Upper lobe of right lung (tissue), 1 donor: Measurements from ENCODE around the gene HIPK2. TPM values are rescaled to one million over a fixed set of nuclear protein-coding genes. Genes with fewer than 3 reads are reported as not detected.

Source experiments
- ATAC-seq: fragments of 200-7000 bp; cut with Tn5 transposase; one replicate; pipeline ENCODE4 v1.9.1; 2020; ENCODE audit warnings: mild to moderate bottlenecking, moderate library complexity
- DNase-seq: peaks from one replicate; pipeline ENCODE4 v3.0.0-alpha.2; 2020
- H3K27ac ChIP-seq: fragments of 200-600 bp; one replicate; pipeline ENCODE4 v1.8.0; 2022
- H3K27me3 ChIP-seq: fragments of 200-600 bp; one replicate; pipeline ENCODE4 v1.8.0; 2022; ENCODE audit warnings: mild to moderate bottlenecking
- H3K36me3 ChIP-seq: fragments of 200-600 bp; one replicate; pipeline ENCODE4 v1.8.0; 2022
- H3K4me1 ChIP-seq: fragments of 200-600 bp; one replicate; pipeline ENCODE4 v1.8.0; 2022
- H3K4me3 ChIP-seq: fragments of 200-600 bp; one replicate; pipeline ENCODE4 v1.8.0; 2022; ENCODE audit warnings: mild to moderate bottlenecking
- H3K9me3 ChIP-seq: fragments of 200-600 bp; one replicate; pipeline ENCODE4 v1.8.0; 2022
- intact Hi-C: fragments of 100-400 bp; cut with DNase I; formaldehyde crosslinking; loops from one replicate; pipeline ENCODE4 v1.11.0; 2022
- total RNA-seq: library from RNA; stranded (reverse); fragmentation: NEBNext Ultra II Directional; extraction: Animal tissue kit (Norgen Biotek cat#: 25700); gene quantifications from one replicate; pipeline ENCODE4 v1.2.1, GENCODE V29; 2021
- TF ChIP-seq, protein P1 (sequence below): fragments of 200-600 bp; IDR thresholded peaks from one replicate; pipeline ENCODE4 v1.8.0; 2022; ENCODE audit warnings: antibody characterized with exemption
- donor health status: DM: no; HTN: yes; CAD: no; lungs with severe emphysema.

Gene HIPK2
- total RNA-seq, 1 donor from 2014 or later = 64.3 TPM

DNA sequence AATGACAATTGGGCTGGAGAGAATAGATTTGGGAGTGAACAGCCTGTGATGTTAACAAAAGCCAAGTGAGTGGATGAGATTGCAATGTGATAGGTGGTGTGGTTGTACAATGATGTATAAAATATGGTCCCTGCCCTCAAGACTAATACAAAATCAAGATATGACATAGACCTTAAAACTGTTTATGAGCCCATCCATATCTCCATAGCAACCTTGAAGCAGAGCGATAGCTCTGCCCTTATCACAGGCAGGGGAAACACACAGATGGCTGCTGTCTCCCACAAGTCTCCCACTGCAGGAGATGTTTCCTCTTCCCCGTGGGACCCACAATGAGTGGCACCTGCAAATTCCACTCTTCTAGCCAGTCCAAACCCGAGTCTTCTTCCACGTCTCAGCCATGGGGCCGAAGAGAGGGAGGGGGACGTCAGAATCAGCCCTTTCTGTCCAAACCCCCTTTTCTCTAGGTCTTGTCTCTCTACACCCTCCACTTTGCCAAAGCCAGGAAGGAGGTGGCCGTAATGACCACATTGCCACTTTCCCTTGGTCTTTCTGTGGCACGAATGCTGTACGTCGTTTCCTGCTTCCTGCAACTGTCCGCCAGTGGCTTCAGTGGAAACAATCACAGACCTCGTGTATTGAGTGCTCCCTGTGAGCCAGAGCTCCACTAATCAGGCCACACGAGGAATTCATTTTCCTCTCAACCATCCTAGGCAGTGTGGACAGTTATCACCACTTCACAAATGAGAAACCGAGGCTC lies 43.7 kb upstream of the HIPK2 start:
- Histone ChIP-seq H3K4me1 (no peaks in the 10 kb centered on the region), H3K9me3 (no peaks in the 10 kb centered on the region), H3K4me3 (no peak overlapping the region), H3K27ac (peak overlapping the region; percentile 24), H3K36me3 (no peaks in the 10 kb centered on the region), H3K27me3 (no peaks in the 10 kb centered on the region)
- TF ChIP-seq, protein P1, sequence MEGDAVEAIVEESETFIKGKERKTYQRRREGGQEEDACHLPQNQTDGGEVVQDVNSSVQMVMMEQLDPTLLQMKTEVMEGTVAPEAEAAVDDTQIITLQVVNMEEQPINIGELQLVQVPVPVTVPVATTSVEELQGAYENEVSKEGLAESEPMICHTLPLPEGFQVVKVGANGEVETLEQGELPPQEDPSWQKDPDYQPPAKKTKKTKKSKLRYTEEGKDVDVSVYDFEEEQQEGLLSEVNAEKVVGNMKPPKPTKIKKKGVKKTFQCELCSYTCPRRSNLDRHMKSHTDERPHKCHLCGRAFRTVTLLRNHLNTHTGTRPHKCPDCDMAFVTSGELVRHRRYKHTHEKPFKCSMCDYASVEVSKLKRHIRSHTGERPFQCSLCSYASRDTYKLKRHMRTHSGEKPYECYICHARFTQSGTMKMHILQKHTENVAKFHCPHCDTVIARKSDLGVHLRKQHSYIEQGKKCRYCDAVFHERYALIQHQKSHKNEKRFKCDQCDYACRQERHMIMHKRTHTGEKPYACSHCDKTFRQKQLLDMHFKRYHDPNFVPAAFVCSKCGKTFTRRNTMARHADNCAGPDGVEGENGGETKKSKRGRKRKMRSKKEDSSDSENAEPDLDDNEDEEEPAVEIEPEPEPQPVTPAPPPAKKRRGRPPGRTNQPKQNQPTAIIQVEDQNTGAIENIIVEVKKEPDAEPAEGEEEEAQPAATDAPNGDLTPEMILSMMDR = no peak
- intact Hi-C loops = no loop called here
- no peak for DNase-seq
- ATAC-seq = no peak

DNA sequence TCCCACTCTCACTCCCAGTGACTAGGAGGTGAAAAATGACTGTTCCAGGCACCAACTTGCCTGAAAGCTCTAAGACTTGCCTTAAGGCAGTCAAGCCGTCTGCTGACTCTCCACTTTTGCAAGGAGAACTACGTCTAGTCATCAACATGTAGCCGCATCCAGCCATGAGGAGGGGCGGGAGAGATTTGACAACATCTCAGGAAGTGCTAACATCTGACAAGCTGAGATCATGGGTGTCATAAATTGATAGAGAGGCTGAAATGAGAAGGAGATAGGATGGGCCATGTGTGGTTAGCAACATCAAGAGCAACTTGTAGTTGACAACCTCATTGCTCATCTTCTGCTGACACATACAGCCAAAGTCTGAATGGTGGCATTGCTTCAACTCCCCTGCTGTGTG lies 42.3 kb upstream of the HIPK2 start:
- TF ChIP-seq, protein P1 = no peak
- H3K4me1 ChIP-seq = no peaks in the 10 kb centered on the region
- ATAC-seq = peak; percentile 27
- no peaks in the 10 kb centered on the region for H3K9me3 ChIP-seq
- H3K27me3 ChIP-seq = no peaks in the 10 kb centered on the region
- no peak for DNase-seq
- intact Hi-C loops = no loop called here
- no peak overlapping the region for H3K27ac ChIP-seq
- H3K36me3 ChIP-seq = no peaks in the 10 kb centered on the region
- H3K4me3 ChIP-seq = no peak overlapping the region

DNA sequence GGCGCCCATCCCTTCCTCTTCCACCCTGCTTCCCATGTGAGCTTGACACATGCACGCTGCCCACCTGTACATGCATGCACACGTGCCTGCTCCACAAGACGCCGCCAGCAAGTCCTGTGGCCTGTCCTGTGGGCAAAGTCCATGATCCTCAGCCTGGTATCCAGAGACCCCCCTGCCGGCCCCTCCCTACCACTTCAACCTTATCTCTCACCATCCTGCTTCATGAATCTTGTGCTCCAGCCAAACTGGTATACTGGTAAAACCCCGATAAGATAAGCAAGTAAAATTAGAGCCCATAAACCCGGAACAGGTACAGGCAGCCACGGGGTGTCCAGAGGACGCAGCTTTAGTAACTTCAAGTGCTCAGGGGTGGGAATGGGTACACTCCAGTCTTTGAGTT lies 39.5 kb upstream of the HIPK2 start:
- Histone ChIP-seq H3K27me3 (no peaks in the 10 kb centered on the region), H3K4me3 (no peak overlapping the region), H3K4me1 (no peaks in the 10 kb centered on the region), H3K27ac (no peak overlapping the region), H3K9me3 (no peaks in the 10 kb centered on the region), H3K36me3 (no peaks in the 10 kb centered on the region)
- TF ChIP-seq, protein P1 = no peak
- DNase-seq (no peak), ATAC-seq (no peak)
- intact Hi-C loops = no loop called here

DNA sequence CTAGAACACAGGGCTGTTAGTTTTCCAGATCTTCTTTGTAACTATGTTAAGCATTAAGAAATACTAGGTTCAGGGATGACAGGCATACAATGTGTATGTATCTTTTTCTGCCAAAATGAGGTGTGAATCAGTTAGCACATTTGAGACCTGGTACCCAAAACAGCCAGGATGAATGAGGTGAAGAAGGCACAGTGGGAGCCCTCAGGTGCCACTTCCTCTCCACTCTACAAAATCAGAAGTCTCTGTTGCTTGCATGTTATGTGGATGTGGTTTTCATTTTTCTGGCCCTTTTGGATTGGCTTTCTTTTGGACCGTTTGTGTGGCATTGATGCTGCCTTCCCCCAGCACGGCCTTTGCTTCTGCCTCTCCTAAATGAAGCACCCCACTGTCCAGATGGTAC lies 35.9 kb upstream of the HIPK2 start:
- intact Hi-C loops = no loop called here
- no peaks in the 10 kb centered on the region for H3K36me3 ChIP-seq
- H3K4me1 ChIP-seq = no peaks in the 10 kb centered on the region
- no peak for DNase-seq
- no peaks in the 10 kb centered on the region for H3K9me3 ChIP-seq
- ATAC-seq = no peak
- TF ChIP-seq, protein P1 = no peak
- no peak overlapping the region for H3K4me3 ChIP-seq
- no peaks in the 10 kb centered on the region for H3K27me3 ChIP-seq
- H3K27ac ChIP-seq = no peak overlapping the region

DNA sequence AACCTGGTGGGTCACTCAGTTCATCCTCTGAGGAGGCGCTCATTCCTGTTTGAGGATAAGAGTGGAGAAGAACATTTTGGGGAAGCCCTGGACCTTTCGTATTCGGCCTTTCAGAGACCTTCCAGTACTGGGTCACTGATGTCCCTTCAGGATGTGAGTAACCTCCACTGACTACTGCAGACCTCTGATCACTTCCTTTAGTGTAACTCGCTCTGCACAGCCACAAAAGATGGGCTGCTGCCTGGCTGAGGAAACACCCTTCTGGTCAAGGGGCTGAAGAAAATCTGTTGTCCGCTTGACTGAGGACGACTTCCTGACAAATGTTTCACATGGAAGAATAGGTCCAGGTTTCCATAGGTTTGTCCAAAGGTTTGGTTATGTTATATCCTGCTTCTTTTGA lies 35.4 kb upstream of the HIPK2 start:
- no peak overlapping the region for H3K27ac ChIP-seq
- TF ChIP-seq, protein P1 = no peak
- intact Hi-C loops = no loop called here
- ATAC-seq = no peak
- no peak overlapping the region for H3K4me3 ChIP-seq
- H3K4me1 ChIP-seq = no peaks in the 10 kb centered on the region
- H3K27me3 ChIP-seq = no peaks in the 10 kb centered on the region
- no peaks in the 10 kb centered on the region for H3K36me3 ChIP-seq
- DNase-seq = no peak
- no peaks in the 10 kb centered on the region for H3K9me3 ChIP-seq

DNA sequence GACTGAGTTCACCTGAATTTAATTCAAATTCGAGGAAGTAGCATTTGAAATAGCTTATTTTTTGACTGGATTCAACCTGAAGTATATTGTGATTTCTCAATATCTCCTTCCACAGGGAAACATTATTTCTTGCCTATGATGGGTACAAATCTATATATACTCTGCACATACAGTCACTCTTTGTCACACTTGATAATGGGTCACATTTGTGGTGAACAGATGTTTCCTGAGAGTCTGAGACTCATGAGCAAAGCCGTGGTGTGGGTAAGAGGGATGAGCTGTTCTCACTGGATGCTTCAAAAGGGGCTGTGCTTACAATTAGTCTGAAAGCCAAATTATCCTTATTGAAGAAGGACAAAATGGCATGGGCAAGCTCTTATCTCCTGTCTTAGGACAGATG lies 33.3 kb upstream of the HIPK2 start:
- H3K27ac ChIP-seq = no peak overlapping the region
- ATAC-seq (no peak), DNase-seq (no peak)
- no peaks in the 10 kb centered on the region for H3K36me3 ChIP-seq
- TF ChIP-seq, protein P1 = no peak
- H3K4me3 ChIP-seq = no peak overlapping the region
- no peaks in the 10 kb centered on the region for H3K4me1 ChIP-seq
- H3K9me3 ChIP-seq = no peaks in the 10 kb centered on the region
- H3K27me3 ChIP-seq = no peaks in the 10 kb centered on the region
- intact Hi-C loops = no loop called here
